RWPE2 (cell line): ENCODE data around the gene SP3.
A peak's percentile ranks its signal among the peaks of the same experiment; 100 is the strongest.

Experiments used
- ATAC-seq: fragments of 200-7000 bp; cut with Tn5 transposase; 3 replicates; pipeline ENCODE4 v1.9.1; 2021; ENCODE audit warnings: low read depth
- DNase-seq: peaks from one replicate; pipeline ENCODE4 v3.0.0-alpha.2; 2020; ENCODE audit warnings: low spot score
- H3K27ac ChIP-seq: fragments of 450-650 bp; 2 replicates; pipeline ENCODE4 v1.5.1; 2017; ENCODE audit warnings: mild to moderate bottlenecking; ENCODE audit not compliant: poor library complexity, severe bottlenecking
- H3K27me3 ChIP-seq: fragments of 250-450 bp; sonication (Bioruptor Pico); 2 replicates; pipeline ENCODE4 v1.5.1; 2021; ENCODE audit warnings: mild to moderate bottlenecking, moderate library complexity; ENCODE audit not compliant: insufficient read depth, poor library complexity, severe bottlenecking
- H3K36me3 ChIP-seq: fragments of 250-450 bp; sonication (Bioruptor Pico); 2 replicates; pipeline ENCODE4 v1.5.1; 2020; ENCODE audit warnings: low read depth, mild to moderate bottlenecking, moderate library complexity
- H3K4me1 ChIP-seq: fragments of 250-450 bp; sonication (Bioruptor Pico); 2 replicates; pipeline ENCODE4 v1.5.1; 2021; ENCODE audit warnings: mild to moderate bottlenecking, moderate library complexity; ENCODE audit not compliant: insufficient read depth, poor library complexity, severe bottlenecking
- H3K4me3 ChIP-seq: fragments of 250-450 bp; sonication (Bioruptor Pico); 2 replicates; pipeline ENCODE4 v1.5.1; 2021; ENCODE audit warnings: mild to moderate bottlenecking, moderate library complexity; ENCODE audit not compliant: severe bottlenecking
- H3K9me3 ChIP-seq: fragments of 250-450 bp; sonication (Bioruptor Pico); 2 replicates; pipeline ENCODE4 v1.5.1; 2021; ENCODE audit warnings: mild to moderate bottlenecking, moderate library complexity; ENCODE audit not compliant: severe bottlenecking
- CTCF ChIP-seq: fragments of 450-650 bp; IDR thresholded peaks from one replicate; pipeline ENCODE4 v1.5.1; 2017; ENCODE audit warnings: mild to moderate bottlenecking, moderate library complexity; ENCODE audit not compliant: poor library complexity, severe bottlenecking

SP3 gene

GRCh38 chr2:174007010-174007409 is 41.8 kb upstream of the SP3 start:
- peaks cover 5% of the 10 kb centered on the region for H3K4me1 ChIP-seq
- no peaks in the 10 kb centered on the region for H3K27me3 ChIP-seq
- H3K27ac ChIP-seq, result no peak overlapping the region
- H3K9me3 ChIP-seq, result no peaks in the 10 kb centered on the region
- no peak for DNase-seq
- no peak overlapping the region for H3K4me3 ChIP-seq
- no peak for TF ChIP-seq CTCF
- ATAC-seq, result no peak
- no peaks in the 10 kb centered on the region for H3K36me3 ChIP-seq

GRCh38 chr2:174005801-174006419 is 40.7 kb upstream of the SP3 start:
- peaks cover 5% of the 10 kb centered on the region for H3K4me1 ChIP-seq
- H3K36me3 ChIP-seq, result no peaks in the 10 kb centered on the region
- ATAC-seq (no peak), DNase-seq (no peak)
- no peaks in the 10 kb centered on the region for H3K27me3 ChIP-seq
- H3K4me3 ChIP-seq, result no peak overlapping the region
- no peak overlapping the region for H3K27ac ChIP-seq
- H3K9me3 ChIP-seq, result no peaks in the 10 kb centered on the region
- no peak for TF ChIP-seq CTCF

- H3K4me3 ChIP-seq, result no peak overlapping the region
- no peak for TF ChIP-seq CTCF
- DNase-seq, result no peak
- H3K4me1 ChIP-seq, result peaks cover 5% of the 10 kb centered on the region
- ATAC-seq, result peak; percentile 90
- no peaks in the 10 kb centered on the region for H3K36me3 ChIP-seq
- no peak overlapping the region for H3K27ac ChIP-seq
- no peaks in the 10 kb centered on the region for H3K27me3 ChIP-seq
- no peaks in the 10 kb centered on the region for H3K9me3 ChIP-seq
These were observed 39.9 kb upstream of the SP3 start for GRCh38 chr2:174004905-174005605.

- DNase-seq (no peak), ATAC-seq (no peak)
- H3K9me3 ChIP-seq, result no peaks in the 10 kb centered on the region
- no peaks in the 10 kb centered on the region for H3K36me3 ChIP-seq
- H3K27ac ChIP-seq, result no peak overlapping the region
- peaks cover 5% of the 10 kb centered on the region for H3K4me1 ChIP-seq
- TF ChIP-seq CTCF, result no peak
- no peak overlapping the region for H3K4me3 ChIP-seq
- H3K27me3 ChIP-seq, result no peaks in the 10 kb centered on the region
These were observed 38.8 kb upstream of the SP3 start for GRCh38 chr2:174003720-174004695.
